CD4-positive, alpha-beta T cell treated with Interleukin-1 beta for 1 hour (primary cell): ENCODE measurements around the gene CLIC4.
"Not testable (repeated sequence)": the region's sequence is repeated elsewhere in the genome, so short reads cannot be mapped to it uniquely, and the experiment has no call there.

ENCODE experiments used
- DNase-seq, 2 donors: peaks; one replicate each; pipeline ENCODE4 v3.0.0-alpha.2; 2020 to 2022

The CLIC4 gene

DNA sequence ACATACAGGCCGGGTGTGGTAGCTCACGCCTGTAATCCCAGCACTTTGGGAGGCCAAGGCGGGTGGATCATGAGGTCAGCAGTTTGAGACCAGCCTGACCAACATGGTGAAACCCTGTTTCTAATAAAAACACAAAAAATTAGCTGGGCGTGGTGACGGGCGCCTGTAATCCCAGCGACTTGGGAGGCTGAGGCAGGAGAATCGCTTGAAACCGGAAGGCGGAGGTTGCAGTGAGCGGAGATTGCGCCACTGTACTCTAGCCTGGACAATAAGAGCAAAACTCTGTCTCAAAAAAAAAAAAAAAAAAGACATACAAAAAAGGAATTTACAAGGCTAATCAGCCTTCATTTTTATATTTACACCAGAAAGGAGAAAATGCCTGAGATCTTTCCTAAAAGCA is 78.2 kb downstream of the CLIC4 start:
- DNase-seq: not testable (repeated sequence)

DNA sequence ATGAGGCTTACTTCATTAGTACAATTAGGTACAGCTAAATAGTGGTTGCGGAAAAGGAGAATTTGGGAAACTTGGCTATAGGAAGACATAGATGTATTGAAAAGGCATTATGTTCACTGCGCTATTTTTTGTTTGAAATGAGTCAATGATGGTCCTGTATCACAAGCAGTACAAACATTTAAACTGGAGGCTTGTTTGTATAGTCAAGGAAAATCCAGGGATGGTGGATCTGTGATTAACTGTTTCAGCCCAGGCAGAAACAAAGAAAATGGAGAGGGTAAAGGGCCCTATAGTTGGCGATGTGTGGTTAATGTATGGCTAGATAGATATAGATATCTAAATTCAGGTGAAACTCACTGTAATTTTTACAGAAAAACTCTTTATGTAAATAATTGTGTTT is 79.9 kb downstream of the CLIC4 start:
- no peak for DNase-seq

- DNase-seq: no peak
Measured at GRCh38 chr1:24826510-24826909, 81.3 kb downstream of the CLIC4 start.

DNA sequence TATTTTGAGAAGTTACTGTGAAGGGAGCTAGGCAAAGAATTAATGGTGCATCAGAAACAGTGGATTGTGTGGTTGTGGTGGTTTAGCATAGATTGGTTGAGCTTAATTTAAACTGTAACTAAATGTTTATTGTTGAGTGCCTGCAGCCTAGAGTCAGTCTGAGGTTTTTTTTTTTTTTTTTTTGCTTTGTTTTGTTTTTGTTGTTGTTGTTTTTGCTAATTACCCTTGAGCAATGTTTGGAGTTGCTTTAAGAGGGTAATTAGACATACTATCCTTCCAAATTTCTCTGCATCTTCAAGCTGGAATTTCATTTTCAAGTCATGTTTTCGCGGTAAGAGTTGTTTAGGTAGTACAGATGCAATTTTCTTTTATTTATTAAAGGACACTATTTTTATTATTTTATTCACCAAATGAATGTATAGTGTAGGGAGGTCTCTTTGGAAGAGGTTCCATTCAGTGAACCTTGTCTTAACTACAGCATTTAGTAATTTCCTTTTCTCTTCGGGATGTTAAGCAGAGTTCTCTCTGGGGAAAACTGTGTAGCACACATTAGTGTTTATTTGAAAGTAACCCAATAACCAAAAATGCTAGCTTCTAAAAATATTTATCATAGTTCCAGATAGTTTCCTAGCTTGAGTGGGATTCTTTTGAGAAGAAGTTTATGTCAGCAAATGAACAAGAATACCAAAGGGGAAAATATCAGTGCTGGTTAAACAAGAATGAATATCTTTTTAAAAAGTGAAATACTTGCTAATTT is 82.3 kb downstream of the CLIC4 start:
- no peak for DNase-seq

GRCh38 chr1:24828183-24828886 is 83.1 kb downstream of the CLIC4 start:
- DNase-seq: no peak

- DNase-seq: no peak
Measured at GRCh38 chr1:24828887-24829192, 83.6 kb downstream of the CLIC4 start.

GRCh38 chr1:24830680-24831272 is 85.5 kb downstream of the CLIC4 start:
- DNase-seq: peak in 1 of 2 donors; percentile 62

- no peak for DNase-seq
Measured at GRCh38 chr1:24841593-24841992, 96.3 kb downstream of the CLIC4 start.

- DNase-seq: no peak
Measured at GRCh38 chr1:24846671-24847070, 101.4 kb downstream of the CLIC4 start.

DNA sequence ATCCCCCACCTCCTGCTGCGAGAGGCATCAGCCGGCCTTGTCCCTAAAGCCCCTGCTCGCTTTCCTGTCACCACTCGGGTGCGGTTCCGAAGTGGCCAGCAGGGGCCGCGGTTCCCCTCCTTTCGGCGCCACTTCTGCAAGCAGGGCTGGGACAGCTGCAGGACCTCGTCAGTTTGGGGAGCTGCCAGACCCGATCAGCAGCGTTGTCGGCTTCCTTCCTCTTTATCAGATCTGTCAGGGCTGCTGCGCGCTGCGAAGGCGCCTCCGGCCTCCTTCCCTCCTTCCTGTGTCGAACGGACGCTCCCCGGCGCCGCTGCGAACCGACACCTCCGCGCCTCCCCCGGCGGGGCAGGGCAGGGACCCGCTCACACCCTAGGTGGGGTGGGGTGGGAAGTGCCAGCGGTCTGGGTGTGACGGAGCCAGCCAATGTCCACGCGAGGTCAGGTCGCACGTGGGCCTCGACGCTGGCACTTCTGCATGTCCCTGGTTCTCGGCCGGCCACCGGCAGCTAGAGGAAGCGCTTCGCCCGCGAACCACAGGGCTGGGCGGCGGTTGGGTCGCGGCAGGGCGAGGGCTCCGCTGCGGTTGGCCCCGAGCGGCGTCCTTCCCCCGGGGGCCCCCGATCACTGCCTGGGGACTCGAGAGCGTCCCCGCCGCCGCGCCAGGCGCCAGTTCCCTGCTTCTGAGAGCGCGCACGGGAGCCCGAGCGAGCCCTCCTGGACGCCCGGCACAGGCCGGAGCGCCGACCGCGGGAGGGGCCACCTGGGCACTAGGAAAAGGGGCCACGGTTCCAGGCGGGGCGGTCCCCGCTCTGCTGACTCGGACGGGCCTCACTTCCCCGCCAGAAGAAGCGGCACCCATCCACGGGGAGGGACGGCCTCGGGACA is 103.0 kb downstream of the CLIC4 start:
- DNase-seq: peak; percentile 90 to 93

DNA sequence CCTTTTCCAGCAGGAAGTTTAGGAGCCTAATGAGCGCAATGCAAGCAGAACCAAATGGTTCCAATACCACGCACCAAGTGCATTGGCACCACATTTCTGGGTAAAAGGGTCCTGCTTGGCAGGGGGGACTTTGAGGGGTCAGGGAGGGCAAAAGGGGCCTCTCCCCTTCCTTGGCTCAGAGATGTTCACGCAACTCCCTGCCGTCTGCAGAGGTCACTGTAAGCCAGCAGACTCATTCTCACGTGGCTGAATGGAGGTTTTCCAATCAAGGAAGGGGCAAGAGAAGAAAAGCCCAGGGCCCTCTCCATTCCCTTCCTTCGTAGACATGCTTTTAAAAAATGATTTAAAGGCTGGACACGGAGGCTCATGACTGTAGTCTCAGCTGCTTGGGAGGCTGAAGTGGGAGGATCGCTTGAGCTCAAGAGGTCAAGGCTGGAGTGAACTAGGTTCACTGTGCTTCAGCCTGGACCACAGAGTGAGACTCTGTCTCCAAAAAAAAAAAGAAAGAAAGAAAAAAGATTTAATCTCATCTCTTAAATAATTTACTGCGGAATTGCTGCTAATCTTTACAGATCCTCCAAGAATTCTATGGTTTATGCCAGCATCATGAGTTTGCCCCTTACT is 104.5 kb downstream of the CLIC4 start:
- DNase-seq: peak in 1 of 2 donors; percentile 27

GRCh38 chr1:24850328-24850920 is 105.2 kb downstream of the CLIC4 start:
- DNase-seq: no peak

- no peak for DNase-seq
Measured at GRCh38 chr1:24853649-24854048, 108.4 kb downstream of the CLIC4 start.

GRCh38 chr1:24855474-24855873 is 110.2 kb downstream of the CLIC4 start:
- DNase-seq: no peak

DNA sequence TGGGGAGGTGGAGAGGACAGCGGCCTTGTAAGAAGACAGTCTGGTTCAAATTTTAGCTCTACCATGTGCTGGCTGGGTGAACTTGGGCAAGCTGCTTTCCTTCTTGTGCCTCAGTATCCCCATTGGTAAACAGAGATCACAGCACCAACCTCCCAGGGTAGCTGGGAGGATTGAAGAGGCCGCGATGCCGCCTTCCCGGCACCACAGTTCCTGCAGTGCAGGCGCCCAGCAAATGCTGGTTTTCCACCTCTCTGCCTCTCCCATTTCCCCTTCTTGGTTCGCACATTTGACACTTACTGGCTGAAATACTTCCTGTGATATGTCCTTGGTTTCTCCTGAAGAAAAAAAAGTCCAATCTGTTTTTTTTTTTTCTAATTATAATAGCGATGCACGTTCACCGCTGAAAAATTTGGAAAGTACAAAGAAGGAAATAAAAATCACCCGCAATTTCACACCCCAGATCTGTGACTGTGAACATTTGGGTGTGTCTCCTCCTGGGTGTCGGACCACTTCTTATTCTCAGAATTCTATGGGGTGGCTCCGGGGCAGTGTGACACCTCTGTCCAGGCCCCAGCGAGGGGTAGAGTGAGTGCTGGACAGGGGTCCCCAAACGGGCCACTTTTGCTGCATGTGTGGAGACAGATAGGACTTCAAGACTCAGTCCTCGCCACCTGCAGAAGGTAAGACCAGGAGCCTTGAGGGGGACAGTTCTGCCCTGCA is 111.7 kb downstream of the CLIC4 start:
- DNase-seq: peak in 1 of 2 donors; percentile 31

DNA sequence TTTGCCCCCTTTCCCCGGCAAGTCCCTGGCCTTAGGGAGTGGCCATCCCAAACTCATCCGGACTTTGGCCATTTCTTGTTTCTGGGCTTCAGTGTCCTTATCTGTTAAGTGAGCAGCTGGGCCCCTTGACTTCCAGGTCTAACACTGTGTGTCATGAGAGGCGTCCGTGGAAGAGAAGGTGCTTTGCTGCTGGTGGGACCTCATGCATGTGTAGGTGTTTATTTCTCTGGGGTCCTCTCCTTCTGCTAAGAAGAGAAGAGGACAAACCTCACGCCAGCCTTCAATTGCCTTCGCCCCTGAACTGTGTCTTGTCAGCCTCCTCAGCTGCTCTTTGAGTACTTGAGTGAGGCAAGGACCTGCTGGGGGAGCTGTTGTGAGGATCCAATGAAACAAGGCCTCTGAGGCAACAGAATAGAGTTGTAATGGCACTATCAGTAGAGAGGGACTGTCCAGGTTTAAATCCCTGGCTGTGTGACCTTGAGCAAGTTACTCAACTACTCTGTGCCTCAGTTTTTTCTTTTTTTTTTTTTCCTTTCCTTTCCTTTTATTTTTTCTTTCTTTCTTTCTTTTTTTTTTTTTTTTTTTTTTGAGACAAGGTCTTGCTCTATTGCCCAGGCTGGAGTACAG is 112.4 kb downstream of the CLIC4 start:
- DNase-seq: no peak

- no peak for DNase-seq
Measured at GRCh38 chr1:24858277-24858676, 113.0 kb downstream of the CLIC4 start.

DNA sequence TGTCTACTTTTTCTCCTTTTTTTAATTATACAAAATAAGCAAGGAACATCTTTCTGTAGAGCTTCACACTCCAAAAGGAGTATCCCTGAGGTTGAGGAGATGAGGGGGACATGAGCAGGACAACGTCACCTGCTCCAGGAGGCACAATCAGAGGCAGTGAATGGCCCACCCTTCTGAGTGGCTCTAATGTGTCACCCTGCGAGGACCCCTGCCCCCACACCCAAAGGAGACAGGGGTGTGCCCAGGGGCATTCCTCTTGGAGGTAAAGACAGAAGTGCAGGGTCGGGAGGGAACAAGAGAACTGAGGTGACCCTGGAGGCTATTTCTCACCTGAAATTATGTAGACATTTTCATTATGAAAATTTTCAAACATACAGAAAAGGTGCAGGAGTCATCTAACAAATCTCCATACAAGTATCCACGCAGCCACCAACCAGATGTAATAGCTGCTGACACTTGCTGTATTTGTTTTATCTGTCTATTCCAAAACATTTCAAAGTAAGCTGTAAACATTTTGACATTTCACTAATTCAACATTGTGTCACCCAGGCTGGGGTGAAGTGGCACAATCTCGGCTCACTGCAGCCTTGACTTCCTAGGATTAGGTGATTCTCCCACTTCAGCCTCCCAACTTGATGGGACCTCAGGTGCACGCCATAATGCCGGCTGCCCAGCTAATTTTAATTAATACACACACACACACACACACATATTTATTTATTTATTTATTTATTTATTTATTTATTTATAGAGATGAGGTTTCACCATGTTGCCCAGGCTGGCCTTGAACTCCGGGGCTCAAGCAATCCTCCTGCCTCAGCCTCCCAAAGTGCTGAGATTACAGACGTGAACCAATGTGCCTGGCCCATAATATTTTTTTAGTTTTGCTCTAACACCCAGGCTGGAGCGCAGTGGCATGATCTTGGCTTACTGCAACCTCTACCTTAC is 114.1 kb downstream of the CLIC4 start:
- no peak for DNase-seq

DNA sequence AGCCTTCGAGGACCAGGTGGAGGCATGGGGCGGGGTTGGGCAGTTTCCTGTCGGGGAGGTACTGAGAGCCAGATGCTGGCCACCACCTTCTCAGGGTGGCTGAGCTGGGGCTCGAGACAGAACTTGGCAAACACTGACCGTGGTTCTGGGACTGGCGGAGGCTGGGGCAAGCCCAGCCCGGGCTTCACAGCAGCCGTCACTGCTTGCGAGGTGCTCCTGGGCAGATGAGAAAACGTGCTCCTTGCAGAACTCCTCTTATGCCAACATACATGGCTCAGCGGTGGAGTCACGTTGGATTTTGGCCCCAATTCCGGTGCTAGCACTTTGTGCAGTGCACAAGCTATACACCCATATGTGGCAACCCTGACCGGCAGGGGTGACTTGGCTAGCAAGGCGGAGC is 115.6 kb downstream of the CLIC4 start:
- DNase-seq: no peak
